RWPE2 (cell line): ENCODE measurements around the gene NKD1.

Source experiments
- ATAC-seq: fragments of 200-7000 bp; cut with Tn5 transposase; 3 replicates; pipeline ENCODE4 v1.9.1; 2021; ENCODE audit warnings: low read depth
- DNase-seq: peaks from one replicate; pipeline ENCODE4 v3.0.0-alpha.2; 2020; ENCODE audit warnings: low spot score
- H3K27ac ChIP-seq: fragments of 450-650 bp; 2 replicates; pipeline ENCODE4 v1.5.1; 2017; ENCODE audit warnings: mild to moderate bottlenecking; ENCODE audit not compliant: poor library complexity, severe bottlenecking
- H3K27me3 ChIP-seq: fragments of 250-450 bp; sonication (Bioruptor Pico); 2 replicates; pipeline ENCODE4 v1.5.1; 2021; ENCODE audit warnings: mild to moderate bottlenecking, moderate library complexity; ENCODE audit not compliant: insufficient read depth, poor library complexity, severe bottlenecking
- H3K36me3 ChIP-seq: fragments of 250-450 bp; sonication (Bioruptor Pico); 2 replicates; pipeline ENCODE4 v1.5.1; 2020; ENCODE audit warnings: low read depth, mild to moderate bottlenecking, moderate library complexity
- H3K4me1 ChIP-seq: fragments of 250-450 bp; sonication (Bioruptor Pico); 2 replicates; pipeline ENCODE4 v1.5.1; 2021; ENCODE audit warnings: mild to moderate bottlenecking, moderate library complexity; ENCODE audit not compliant: insufficient read depth, poor library complexity, severe bottlenecking
- H3K4me3 ChIP-seq: fragments of 250-450 bp; sonication (Bioruptor Pico); 2 replicates; pipeline ENCODE4 v1.5.1; 2021; ENCODE audit warnings: mild to moderate bottlenecking, moderate library complexity; ENCODE audit not compliant: severe bottlenecking
- H3K9me3 ChIP-seq: fragments of 250-450 bp; sonication (Bioruptor Pico); 2 replicates; pipeline ENCODE4 v1.5.1; 2021; ENCODE audit warnings: mild to moderate bottlenecking, moderate library complexity; ENCODE audit not compliant: severe bottlenecking
- CTCF ChIP-seq: fragments of 450-650 bp; IDR thresholded peaks from one replicate; pipeline ENCODE4 v1.5.1; 2017; ENCODE audit warnings: mild to moderate bottlenecking, moderate library complexity; ENCODE audit not compliant: poor library complexity, severe bottlenecking

The NKD1 gene

GRCh38 chr16:50675686-50676610, 127.8 kb downstream of the NKD1 start:
- Histone ChIP-seq H3K27me3 (no peaks in the 10 kb centered on the region), H3K4me3 (no peak overlapping the region), H3K4me1 (no peaks in the 10 kb centered on the region), H3K36me3 (no peaks in the 10 kb centered on the region), H3K27ac (no peak overlapping the region), H3K9me3 (peaks cover 7% of the 10 kb centered on the region)
- TF ChIP-seq CTCF = no peak
- ATAC-seq = no peak
- no peak for DNase-seq

GRCh38 chr16:50676684-50677225, 128.6 kb downstream of the NKD1 start:
- H3K9me3 ChIP-seq = peaks cover 5% of the 10 kb centered on the region
- H3K27ac ChIP-seq = no peak overlapping the region
- no peaks in the 10 kb centered on the region for H3K36me3 ChIP-seq
- no peaks in the 10 kb centered on the region for H3K4me1 ChIP-seq
- H3K27me3 ChIP-seq = no peaks in the 10 kb centered on the region
- ATAC-seq = peak; percentile 54
- no peak for DNase-seq
- no peak for TF ChIP-seq CTCF
- no peak overlapping the region for H3K4me3 ChIP-seq

GRCh38 chr16:50677351-50677750, 129.2 kb downstream of the NKD1 start:
- DNase-seq (no peak), ATAC-seq (no peak)
- Histone ChIP-seq H3K27me3 (no peaks in the 10 kb centered on the region), H3K4me3 (no peak overlapping the region), H3K4me1 (no peaks in the 10 kb centered on the region), H3K27ac (no peak overlapping the region), H3K36me3 (no peaks in the 10 kb centered on the region), H3K9me3 (no peaks in the 10 kb centered on the region)
- TF ChIP-seq CTCF = peak; percentile 32

- Histone ChIP-seq H3K36me3 (no peaks in the 10 kb centered on the region), H3K4me1 (no peaks in the 10 kb centered on the region), H3K27ac (no peak overlapping the region), H3K9me3 (no peaks in the 10 kb centered on the region), H3K27me3 (no peaks in the 10 kb centered on the region), H3K4me3 (no peak overlapping the region)
- TF ChIP-seq CTCF = no peak
- DNase-seq = no peak
- ATAC-seq = no peak
Measured at GRCh38 chr16:50678531-50678930, 130.3 kb downstream of the NKD1 start.

GRCh38 chr16:50679266-50679665, 131.1 kb downstream of the NKD1 start:
- no peaks in the 10 kb centered on the region for H3K36me3 ChIP-seq
- H3K4me1 ChIP-seq = no peaks in the 10 kb centered on the region
- DNase-seq (no peak), ATAC-seq (no peak)
- TF ChIP-seq CTCF = no peak
- H3K27me3 ChIP-seq = no peaks in the 10 kb centered on the region
- no peak overlapping the region for H3K27ac ChIP-seq
- no peak overlapping the region for H3K4me3 ChIP-seq
- no peaks in the 10 kb centered on the region for H3K9me3 ChIP-seq
